Epithelial cell of proximal tubule (primary cell): ENCODE data around the gene NIPA2. TPM values are rescaled to one million over a fixed set of nuclear protein-coding genes. Genes with fewer than 3 reads are reported as not detected.
A peak's percentile ranks its signal among the peaks of the same experiment; 100 is the strongest.

Experiments used
- DNase-seq: peaks from one replicate; pipeline ENCODE4 v3.0.0-alpha.2; 2011; ENCODE audit warnings: low read depth
- H3K4me3 ChIP-seq: 2 replicates; pipeline ENCODE4 v1.5.1; 2011; ENCODE audit warnings: low read depth, mild to moderate bottlenecking, low read length
- total RNA-seq: library from RNA; depleted of rRNA; stranded (reverse); fragments of >200 nt; gene quantifications from 2 replicates; pipeline ENCODE4 v1.2.3, GENCODE V29; 2015
- TF ChIP-seq, protein P1 (sequence below): conservative IDR thresholded peaks from 2 replicates; pipeline ENCODE4 v1.5.1; 2012; ENCODE audit warnings: low read depth, mild to moderate bottlenecking, low read length

Gene NIPA2
- total RNA-seq, 1 donor from 2014 or later, result 54.7 TPM

DNA sequence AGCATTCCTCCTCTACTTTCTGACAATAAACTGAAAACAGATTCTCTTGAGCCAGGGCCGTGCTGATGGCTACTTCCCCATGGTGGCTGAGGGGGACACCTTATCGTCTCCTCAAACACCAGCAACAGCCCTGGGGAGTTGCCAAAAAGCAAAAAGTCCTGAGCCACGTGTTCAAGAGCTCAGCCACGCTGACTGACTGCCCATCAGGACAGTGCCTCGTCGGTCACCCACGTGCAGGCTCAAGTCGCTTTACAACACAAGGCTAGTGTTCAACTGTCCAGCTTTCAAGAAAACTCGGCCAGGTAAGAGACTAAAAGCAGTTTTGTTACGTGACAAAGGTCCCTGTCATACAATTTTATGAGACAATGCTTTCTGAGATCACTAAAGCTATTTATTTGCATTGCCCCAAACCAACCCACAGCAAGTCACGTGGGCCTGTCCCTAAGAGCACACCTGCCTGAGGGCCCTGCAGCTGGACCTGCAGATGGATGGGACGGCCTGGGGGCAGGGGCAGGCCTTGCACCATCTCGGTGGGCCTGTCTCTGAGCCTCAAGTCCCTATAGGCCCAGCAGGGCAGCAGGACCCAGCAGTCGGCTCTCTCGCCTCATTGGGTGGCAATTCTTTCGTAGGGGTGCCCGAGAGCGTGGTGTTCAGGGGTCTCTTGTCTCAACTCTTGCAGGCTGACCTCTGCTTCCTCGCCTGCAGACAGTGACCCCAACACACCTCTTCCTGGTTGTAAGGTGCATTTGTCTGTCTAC is 42.7 kb downstream of the NIPA2 start:
- TF ChIP-seq, protein P1, sequence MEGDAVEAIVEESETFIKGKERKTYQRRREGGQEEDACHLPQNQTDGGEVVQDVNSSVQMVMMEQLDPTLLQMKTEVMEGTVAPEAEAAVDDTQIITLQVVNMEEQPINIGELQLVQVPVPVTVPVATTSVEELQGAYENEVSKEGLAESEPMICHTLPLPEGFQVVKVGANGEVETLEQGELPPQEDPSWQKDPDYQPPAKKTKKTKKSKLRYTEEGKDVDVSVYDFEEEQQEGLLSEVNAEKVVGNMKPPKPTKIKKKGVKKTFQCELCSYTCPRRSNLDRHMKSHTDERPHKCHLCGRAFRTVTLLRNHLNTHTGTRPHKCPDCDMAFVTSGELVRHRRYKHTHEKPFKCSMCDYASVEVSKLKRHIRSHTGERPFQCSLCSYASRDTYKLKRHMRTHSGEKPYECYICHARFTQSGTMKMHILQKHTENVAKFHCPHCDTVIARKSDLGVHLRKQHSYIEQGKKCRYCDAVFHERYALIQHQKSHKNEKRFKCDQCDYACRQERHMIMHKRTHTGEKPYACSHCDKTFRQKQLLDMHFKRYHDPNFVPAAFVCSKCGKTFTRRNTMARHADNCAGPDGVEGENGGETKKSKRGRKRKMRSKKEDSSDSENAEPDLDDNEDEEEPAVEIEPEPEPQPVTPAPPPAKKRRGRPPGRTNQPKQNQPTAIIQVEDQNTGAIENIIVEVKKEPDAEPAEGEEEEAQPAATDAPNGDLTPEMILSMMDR, result no peak
- no peak overlapping the region for H3K4me3 ChIP-seq
- DNase-seq, result no peak

DNA sequence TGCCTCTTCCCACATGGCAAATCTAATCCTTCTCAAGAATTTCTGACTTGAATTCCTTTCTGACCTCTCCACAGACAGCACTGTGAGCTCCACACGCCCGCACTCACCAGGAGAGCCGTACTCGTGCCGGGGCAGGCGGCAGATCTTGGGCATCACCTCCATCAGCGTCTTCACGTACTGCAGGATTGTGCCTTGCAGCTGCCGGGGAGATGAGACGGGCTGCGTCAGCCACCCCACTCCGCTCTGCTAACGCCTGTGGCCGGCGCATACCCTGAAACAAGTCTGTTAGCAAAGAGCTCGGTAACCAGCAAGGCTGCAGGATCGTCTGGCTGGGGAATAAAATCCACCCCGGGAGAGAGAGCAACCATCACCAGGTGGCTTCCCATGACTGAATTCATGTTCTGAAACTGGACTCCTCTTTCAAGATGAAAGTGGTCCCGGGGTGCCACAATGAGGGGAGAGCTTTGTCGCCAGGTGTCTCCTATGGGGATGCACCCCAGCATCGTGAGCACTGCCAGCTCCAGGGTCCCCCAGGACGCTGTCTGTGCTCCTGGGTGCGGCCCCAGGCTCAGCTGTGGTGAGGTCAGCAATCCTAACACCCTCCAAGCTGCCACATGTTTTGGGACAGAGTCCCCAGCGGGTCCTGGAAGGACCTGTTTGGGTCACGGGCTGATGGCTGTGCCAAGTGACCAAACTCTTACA is 43.4 kb downstream of the NIPA2 start:
- H3K4me3 ChIP-seq, result no peak overlapping the region
- DNase-seq, result no peak
- TF ChIP-seq, protein P1, result no peak

DNA sequence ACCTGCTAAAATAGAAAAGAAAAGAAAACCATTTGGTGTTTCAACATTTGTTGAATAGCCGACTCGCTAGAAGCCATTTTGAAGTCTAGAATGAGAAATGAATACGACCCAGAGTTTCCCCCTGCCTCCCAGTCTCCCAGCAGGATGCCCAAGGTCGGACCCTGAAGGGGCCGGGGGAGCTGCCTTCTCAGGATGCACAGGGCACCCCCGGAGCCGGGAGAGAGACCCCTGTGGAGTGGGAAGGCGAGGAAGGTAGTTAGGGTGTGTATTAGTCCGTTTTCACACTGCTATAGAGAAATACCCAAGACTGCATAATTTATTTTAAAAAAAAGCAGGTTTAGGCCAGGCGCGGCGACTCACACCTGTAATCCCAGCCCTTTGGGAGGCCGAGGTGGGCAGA is 44.7 kb downstream of the NIPA2 start:
- TF ChIP-seq, protein P1, result no peak
- DNase-seq, result no peak
- H3K4me3 ChIP-seq, result no peak overlapping the region

DNA sequence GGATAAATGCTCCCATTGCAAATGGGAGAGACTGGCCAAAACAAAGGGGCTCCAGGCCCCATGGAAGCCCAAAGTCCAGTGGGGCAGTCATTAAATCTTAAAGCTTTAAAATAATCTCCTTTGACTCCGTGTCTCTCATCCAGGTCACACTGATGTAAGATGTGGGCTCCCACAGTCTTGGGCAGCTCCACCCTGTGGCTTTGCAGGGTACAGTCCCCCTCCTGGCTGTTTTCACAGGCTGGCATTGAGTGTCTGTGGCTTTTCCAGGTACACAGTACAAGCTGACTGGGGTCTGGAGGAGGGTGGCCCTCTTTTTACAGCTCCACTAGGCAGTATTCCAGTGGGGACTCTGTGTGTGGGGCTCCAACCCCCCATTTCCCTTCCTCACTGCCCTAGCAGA is 45.9 kb downstream of the NIPA2 start:
- TF ChIP-seq, protein P1, result peak; percentile 32

DNA sequence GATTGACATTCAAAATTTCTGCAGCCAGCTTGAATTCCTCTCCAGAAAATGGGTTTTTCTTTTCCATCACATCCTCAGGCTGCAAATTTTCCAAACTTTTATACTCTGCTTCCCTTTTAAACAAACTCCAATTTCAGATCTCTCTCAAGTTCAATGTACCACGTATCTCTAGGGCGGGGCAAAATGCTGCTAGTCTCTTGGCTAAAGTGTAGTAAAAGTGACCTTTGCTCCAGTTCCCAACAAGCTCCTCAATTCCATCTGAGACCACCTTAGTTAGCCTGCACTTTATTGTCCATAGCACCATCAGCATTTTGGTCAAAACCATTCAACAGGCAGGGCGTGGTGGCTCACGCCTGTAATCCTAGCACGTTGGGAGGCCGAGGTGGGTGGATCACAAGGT is 46.7 kb downstream of the NIPA2 start:
- H3K4me3 ChIP-seq, result no peak overlapping the region
- DNase-seq, result no peak
- TF ChIP-seq, protein P1, result no peak

More for the DNA sequence above, 45.9 kb downstream of the NIPA2 start:
- H3K4me3 ChIP-seq, result no peak overlapping the region
- no peak for DNase-seq

DNA sequence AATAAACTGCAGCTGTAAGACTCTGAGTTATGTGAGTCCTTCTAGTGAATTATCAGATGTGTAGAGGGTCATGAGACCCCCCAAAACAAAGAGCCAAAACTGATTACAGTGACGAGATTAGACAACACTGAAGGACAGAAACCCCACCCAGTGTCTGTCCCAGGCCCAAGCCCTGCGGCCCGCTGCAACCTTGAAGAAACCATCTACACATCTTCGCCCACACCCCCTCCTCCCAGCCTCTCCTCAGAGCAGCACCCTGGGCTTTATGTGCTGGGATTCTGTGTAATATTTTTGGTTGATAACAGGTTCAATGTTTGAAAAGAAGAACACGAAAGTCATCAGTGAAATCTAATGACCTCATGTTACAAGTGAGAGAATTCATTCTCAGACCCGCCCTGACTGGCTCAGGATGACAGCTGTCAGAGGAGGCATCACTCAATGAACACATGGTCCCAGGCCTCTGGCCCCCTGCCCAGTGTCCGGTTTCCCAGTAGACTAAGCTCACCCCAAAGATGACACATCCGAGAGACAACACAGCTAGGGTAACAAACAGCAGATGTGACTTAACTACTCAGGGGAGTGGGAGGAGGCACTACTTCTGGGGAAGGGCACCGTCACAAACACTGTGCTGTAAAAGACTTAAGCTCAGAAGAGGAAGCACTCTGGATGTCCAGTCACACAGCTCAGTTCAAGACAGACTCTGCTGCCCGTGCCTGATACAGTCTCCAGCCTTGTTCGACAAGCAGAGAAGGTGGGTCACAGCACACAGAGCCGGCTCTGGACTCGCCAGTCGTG is 48.9 kb downstream of the NIPA2 start:
- DNase-seq, result no peak
- no peak overlapping the region for H3K4me3 ChIP-seq

More for the DNA sequence above, 48.9 kb downstream of the NIPA2 start:
- TF ChIP-seq, protein P1, result no peak
